Trophoblast cell (in vitro differentiated cells and primary cell): ENCODE results near the gene SGCD.

Experiments used
- DNase-seq, 2 donors: peaks; one replicate each; pipeline ENCODE4 v3.0.0-alpha.2; 2016
- H2AFZ ChIP-seq: 2 replicates; pipeline ENCODE4 v1.6.1; 2013; ENCODE audit warnings: low read length, moderate library complexity, mild to moderate bottlenecking; ENCODE audit not compliant: insufficient read depth, poor library complexity
- H2AK5ac ChIP-seq: 2 replicates; pipeline ENCODE4 v1.6.1; 2013; ENCODE audit warnings: mild to moderate bottlenecking, low read length
- H2BK120ac ChIP-seq: 2 replicates; pipeline ENCODE4 v1.6.1; 2013; ENCODE audit warnings: low read length, mild to moderate bottlenecking, moderate library complexity; ENCODE audit not compliant: insufficient read depth, poor library complexity
- H2BK12ac ChIP-seq: 2 replicates; pipeline ENCODE4 v1.6.1; 2013; ENCODE audit warnings: mild to moderate bottlenecking, low read length, moderate library complexity
- H2BK5ac ChIP-seq: 2 replicates; pipeline ENCODE4 v1.6.1; 2013; ENCODE audit warnings: low read length, low read depth, moderate library complexity, mild to moderate bottlenecking; ENCODE audit not compliant: poor library complexity
- H3K14ac ChIP-seq: 2 replicates; pipeline ENCODE4 v1.6.1; 2013; ENCODE audit warnings: mild to moderate bottlenecking, low read length
- H3K18ac ChIP-seq: 2 replicates; pipeline ENCODE4 v1.6.1; 2013; ENCODE audit warnings: mild to moderate bottlenecking, low read length
- H3K23ac ChIP-seq: 2 replicates; pipeline ENCODE4 v1.6.1; 2013; ENCODE audit warnings: low read length
- H3K27ac ChIP-seq: 2 replicates; pipeline ENCODE4 v1.5.1; 2013; ENCODE audit warnings: low read depth, mild to moderate bottlenecking, inconsistent platforms, low read length, moderate library complexity
- H3K27me3 ChIP-seq: 2 replicates; pipeline ENCODE4 v1.6.1; 2013; ENCODE audit warnings: inconsistent platforms, mild to moderate bottlenecking, low read length, moderate library complexity; ENCODE audit not compliant: insufficient read depth
- H3K36me3 ChIP-seq, 2 experiments: 1 replicate in 1 of 2; 2 replicates in 1 of 2; pipeline ENCODE4 v1.6.1; 2013; ENCODE audit warnings: low read length in 2 of 2, mild to moderate bottlenecking in 2 of 2, moderate library complexity in 1 of 2; ENCODE audit not compliant: insufficient read depth in 2 of 2, control insufficient read depth in 1 of 2
- H3K4ac ChIP-seq: 2 replicates; pipeline ENCODE4 v1.6.1; 2013; ENCODE audit warnings: low read depth, mild to moderate bottlenecking, low read length, moderate library complexity
- H3K4me1 ChIP-seq, 2 experiments: 1 replicate in 1 of 2; 2 replicates in 1 of 2; pipeline ENCODE4 v1.6.1; 2013; ENCODE audit warnings: low read length in 2 of 2, mild to moderate bottlenecking in 2 of 2, moderate library complexity in 1 of 2; ENCODE audit not compliant: insufficient read depth in 2 of 2, control insufficient read depth in 1 of 2
- H3K4me2 ChIP-seq: 2 replicates; pipeline ENCODE4 v1.6.1; 2013; ENCODE audit warnings: inconsistent platforms, mild to moderate bottlenecking, low read length, moderate library complexity
- H3K4me3 ChIP-seq: 2 replicates; pipeline ENCODE4 v1.5.1; 2013; ENCODE audit warnings: mild to moderate bottlenecking, low read depth, low read length, inconsistent platforms
- H3K79me1 ChIP-seq: one replicate; pipeline ENCODE4 v1.6.1; 2013; ENCODE audit warnings: low read length
- H3K79me2 ChIP-seq: 2 replicates; pipeline ENCODE4 v1.6.1; 2013; ENCODE audit warnings: low read length, mild to moderate bottlenecking; ENCODE audit not compliant: control insufficient read depth, insufficient read depth, poor library complexity
- H3K9ac ChIP-seq: 2 replicates; pipeline ENCODE4 v1.6.1; 2013; ENCODE audit warnings: mild to moderate bottlenecking, low read length
- H3K9me3 ChIP-seq: 2 replicates; pipeline ENCODE4 v1.6.1; 2013; ENCODE audit warnings: low read depth, mild to moderate bottlenecking, control low read depth, inconsistent platforms, low read length; ENCODE audit not compliant: insufficient read depth
- H4K12ac ChIP-seq: 2 replicates; pipeline ENCODE4 v1.6.1; 2013; ENCODE audit warnings: low read depth, mild to moderate bottlenecking, low read length, moderate library complexity
- H4K8ac ChIP-seq: 2 replicates; pipeline ENCODE4 v1.6.1; 2013; ENCODE audit warnings: low read depth, mild to moderate bottlenecking, low read length, moderate library complexity
- H4K91ac ChIP-seq: one replicate; pipeline ENCODE4 v1.6.1; 2013; ENCODE audit warnings: low read depth, mild to moderate bottlenecking, low read length, moderate library complexity
- WGBS: extraction: QIAGEN DNeasy Blood & Tissue Kit; methylation state at CpG from one replicate; pipeline ENCODE4 v1.1.7; 2013; ENCODE audit warnings: missing lambda C conversion rate; ENCODE audit not compliant: insufficient read length, insufficient coverage; ENCODE audit errors: extremely low coverage; 5-methylcytosine and 5-hydroxymethylcytosine counted together

Gene SGCD

GRCh38 chr5:156531199-156531598 lies 204.2 kb downstream of the SGCD start:
- no peak overlapping the region for H3K23ac ChIP-seq
- no peak overlapping the region for H3K4ac ChIP-seq
- no peak for DNase-seq

GRCh38 chr5:156532921-156533320 lies 206.0 kb downstream of the SGCD start:
- Histone ChIP-seq H2BK12ac (no peak overlapping the region), H3K27ac (no peak overlapping the region), H2BK5ac (no peak overlapping the region), H4K12ac (no peak overlapping the region), H2AK5ac (no peak overlapping the region), H3K9ac (no peak overlapping the region), H4K8ac (no peak overlapping the region), H3K23ac (peak overlapping the region; percentile 13), H3K9me3 (no peaks in the 10 kb centered on the region), H3K18ac (no peak overlapping the region), H2AFZ (no peak overlapping the region), H3K36me3 (no peaks in the 10 kb centered on the region), H3K79me1 (no peaks in the 10 kb centered on the region), H3K4me1 (no peaks in the 10 kb centered on the region), H3K14ac (no peak overlapping the region), H3K4ac (no peak overlapping the region), H2BK120ac (no peak overlapping the region), H3K27me3 (no peaks in the 10 kb centered on the region), H3K4me3 (no peak overlapping the region), H3K79me2 (no peaks in the 10 kb centered on the region), H3K4me2 (no peak overlapping the region), H4K91ac (no peak overlapping the region)
- DNase-seq, result no peak
- WGBS, result no CpG with 5 or more reads among the region's 4 CpGs

More at GRCh38 chr5:156531199-156531598, 204.2 kb downstream of the SGCD start:
- no peaks in the 10 kb centered on the region for H3K79me2 ChIP-seq
- no peak overlapping the region for H4K8ac ChIP-seq
- H3K4me1 ChIP-seq, result no peaks in the 10 kb centered on the region
- no peaks in the 10 kb centered on the region for H3K36me3 ChIP-seq
- H4K91ac ChIP-seq, result no peak overlapping the region
- no peak overlapping the region for H3K18ac ChIP-seq
- no peak overlapping the region for H2BK12ac ChIP-seq
- H3K79me1 ChIP-seq, result no peaks in the 10 kb centered on the region
- no CpG with 5 or more reads among the region's 2 CpGs for WGBS
- H3K9ac ChIP-seq, result no peak overlapping the region
- no peak overlapping the region for H3K27ac ChIP-seq
- no peak overlapping the region for H4K12ac ChIP-seq
- no peak overlapping the region for H2BK120ac ChIP-seq
- H2BK5ac ChIP-seq, result no peak overlapping the region
- H3K4me3 ChIP-seq, result no peak overlapping the region
- H2AFZ ChIP-seq, result no peak overlapping the region
- H3K9me3 ChIP-seq, result no peaks in the 10 kb centered on the region
- no peak overlapping the region for H2AK5ac ChIP-seq
- no peaks in the 10 kb centered on the region for H3K27me3 ChIP-seq
- no peak overlapping the region for H3K4me2 ChIP-seq
- H3K14ac ChIP-seq, result no peak overlapping the region

- H3K79me2 ChIP-seq, result no peaks in the 10 kb centered on the region
- no peak overlapping the region for H3K18ac ChIP-seq
- no peak overlapping the region for H2BK12ac ChIP-seq
- H3K27me3 ChIP-seq, result no peaks in the 10 kb centered on the region
- no peak overlapping the region for H2AK5ac ChIP-seq
- no peak overlapping the region for H3K4me3 ChIP-seq
- no peak overlapping the region for H2AFZ ChIP-seq
- no peaks in the 10 kb centered on the region for H3K36me3 ChIP-seq
- H2BK5ac ChIP-seq, result no peak overlapping the region
- no peaks in the 10 kb centered on the region for H3K9me3 ChIP-seq
- H3K4me2 ChIP-seq, result no peak overlapping the region
- no peak overlapping the region for H2BK120ac ChIP-seq
- H3K4ac ChIP-seq, result no peak overlapping the region
- H3K4me1 ChIP-seq, result no peaks in the 10 kb centered on the region
- no CpG with 5 or more reads among the region's 2 CpGs for WGBS
- H4K8ac ChIP-seq, result no peak overlapping the region
- H4K12ac ChIP-seq, result no peak overlapping the region
- no peak overlapping the region for H3K23ac ChIP-seq
- no peak for DNase-seq
- no peak overlapping the region for H4K91ac ChIP-seq
- no peaks in the 10 kb centered on the region for H3K79me1 ChIP-seq
- no peak overlapping the region for H3K14ac ChIP-seq
- H3K9ac ChIP-seq, result no peak overlapping the region
- H3K27ac ChIP-seq, result no peak overlapping the region
Measured at GRCh38 chr5:156534085-156534484, 207.1 kb downstream of the SGCD start.

GRCh38 chr5:156534906-156535485 lies 208.0 kb downstream of the SGCD start:
- Histone ChIP-seq H3K4me3 (no peak overlapping the region), H3K23ac (no peak overlapping the region), H3K79me2 (no peaks in the 10 kb centered on the region), H3K27ac (no peak overlapping the region), H3K9me3 (no peaks in the 10 kb centered on the region), H3K4me2 (no peak overlapping the region), H4K91ac (no peak overlapping the region), H3K14ac (no peak overlapping the region), H2BK120ac (no peak overlapping the region), H2BK12ac (no peak overlapping the region), H3K9ac (no peak overlapping the region), H3K4me1 (no peaks in the 10 kb centered on the region), H3K36me3 (no peaks in the 10 kb centered on the region), H3K4ac (no peak overlapping the region), H2BK5ac (no peak overlapping the region), H2AK5ac (no peak overlapping the region), H3K27me3 (no peaks in the 10 kb centered on the region), H3K79me1 (no peaks in the 10 kb centered on the region), H4K12ac (no peak overlapping the region), H2AFZ (no peak overlapping the region), H4K8ac (no peak overlapping the region), H3K18ac (no peak overlapping the region)
- WGBS, result no CpG with 5 or more reads among the region's 2 CpGs
- DNase-seq, result no peak
